ENCODE measurements around the gene GRIP2. TPM values are rescaled to one million over a fixed set of nuclear protein-coding genes. Genes with fewer than 3 reads are reported as not detected.

Gene GRIP2
- total RNA-seq, 1 donor from 2014 or later, result 3.3 TPM

- no peak for DNase-seq (ENCODE audit: low read depth)
- no peak overlapping the region for H3K27ac Mint-ChIP-seq (ENCODE audit: unreplicated experiment)
- H3K27me3 Mint-ChIP-seq (ENCODE audit: low read depth, unreplicated experiment), result no peaks in the 10 kb centered on the region
- H4K20me1 ChIP-seq (ENCODE audit: insufficient read depth, low read length), result peaks cover 5% of the 10 kb centered on the region
- no peaks in the 10 kb centered on the region for H3K79me2 ChIP-seq (ENCODE audit: insufficient read depth, low read length)
- H3K4me1 Mint-ChIP-seq (ENCODE audit: low read depth, unreplicated experiment), result peaks cover 28% of the 10 kb centered on the region
- no peak for FAIRE-seq
- H3K36me3 ChIP-seq (ENCODE audit: insufficient read depth, low read length), result peaks cover 11% of the 10 kb centered on the region
- H3K4me1 ChIP-seq (ENCODE audit: insufficient read depth, low read length), result peaks cover 35% of the 10 kb centered on the region
- peaks cover 23% of the 10 kb centered on the region for H3K36me3 Mint-ChIP-seq (ENCODE audit: low read depth, unreplicated experiment)
- no peak overlapping the region for H3K9ac ChIP-seq (ENCODE audit: low read length)
- TF ChIP-seq EZH2 (IDR thresholded peaks at IDR 0.05; ENCODE audit: insufficient read depth, low read length) (no peak), CTCF (IDR thresholded peaks at IDR 0.05; ENCODE audit: insufficient read depth, low read depth, low read length) (no peak)
- no peak overlapping the region for H3K4me3 Mint-ChIP-seq (ENCODE audit: unreplicated experiment)
- no peaks in the 10 kb centered on the region for H3K9me3 ChIP-seq (ENCODE audit: insufficient read depth, low read depth, low read length)
- H2AFZ ChIP-seq (ENCODE audit: low read depth, low read length), result no peak overlapping the region
- H3K27ac ChIP-seq (ENCODE audit: low read depth, low read length), result no peak overlapping the region
- H3K4me3 ChIP-seq (ENCODE audit: insufficient read depth, low read depth, low read length), result no peak overlapping the region
- H3K27me3 ChIP-seq (ENCODE audit: insufficient read depth, low read length), result no peaks in the 10 kb centered on the region
- H3K9me3 Mint-ChIP-seq (ENCODE audit: unreplicated experiment), result peaks cover 5% of the 10 kb centered on the region
- no peak overlapping the region for H3K4me2 ChIP-seq (ENCODE audit: low read length)
These were observed 89.1 kb downstream of the GRIP2 start for GRCh38 chr3:14450922-14451606.

- H3K9me3 Mint-ChIP-seq (ENCODE audit: unreplicated experiment), result peaks cover 5% of the 10 kb centered on the region
- Histone ChIP-seq H3K4me1 (ENCODE audit: insufficient read depth, low read length) (peaks cover 35% of the 10 kb centered on the region), H3K9ac (ENCODE audit: low read length) (no peak overlapping the region), H4K20me1 (ENCODE audit: insufficient read depth, low read length) (peaks cover 7% of the 10 kb centered on the region), H3K4me2 (ENCODE audit: low read length) (no peak overlapping the region), H3K36me3 (ENCODE audit: insufficient read depth, low read length) (peaks cover 15% of the 10 kb centered on the region), H3K4me3 (ENCODE audit: insufficient read depth, low read depth, low read length) (no peak overlapping the region), H3K27me3 (ENCODE audit: insufficient read depth, low read length) (no peaks in the 10 kb centered on the region), H2AFZ (ENCODE audit: low read depth, low read length) (no peak overlapping the region), H3K79me2 (ENCODE audit: insufficient read depth, low read length) (no peaks in the 10 kb centered on the region), H3K27ac (ENCODE audit: low read depth, low read length) (no peak overlapping the region), H3K9me3 (ENCODE audit: insufficient read depth, low read depth, low read length) (no peaks in the 10 kb centered on the region)
- FAIRE-seq (no peak), DNase-seq (ENCODE audit: low read depth) (no peak)
- TF ChIP-seq EZH2 (IDR thresholded peaks at IDR 0.05; ENCODE audit: insufficient read depth, low read length), result no peak
- no peak for TF ChIP-seq CTCF (IDR thresholded peaks at IDR 0.05; ENCODE audit: insufficient read depth, low read depth, low read length)
- no peak overlapping the region for H3K27ac Mint-ChIP-seq (ENCODE audit: unreplicated experiment)
- H3K36me3 Mint-ChIP-seq (ENCODE audit: low read depth, unreplicated experiment), result peaks cover 24% of the 10 kb centered on the region
- peaks cover 28% of the 10 kb centered on the region for H3K4me1 Mint-ChIP-seq (ENCODE audit: low read depth, unreplicated experiment)
- H3K4me3 Mint-ChIP-seq (ENCODE audit: unreplicated experiment), result no peak overlapping the region
- H3K27me3 Mint-ChIP-seq (ENCODE audit: low read depth, unreplicated experiment), result no peaks in the 10 kb centered on the region
These were observed 89.6 kb downstream of the GRIP2 start for GRCh38 chr3:14450506-14450905.

All from astrocyte (in vitro differentiated cells and primary cell).